WTC11 (cell line): ENCODE results near the gene PRR15. TPM values are rescaled to one million over a fixed set of nuclear protein-coding genes. Genes with fewer than 3 reads are reported as not detected.

Source experiments
- ATAC-seq: fragments of 200-7000 bp; cut with Tn5 transposase; 2 replicates; pipeline ENCODE4 v1.10.0; 2021; ENCODE audit warnings: mild to moderate bottlenecking, moderate library complexity
- CTCF ChIA-PET: fragments of 300-600 bp; sonication (Branson Sonifier 250); formaldehyde crosslinking; loops from one replicate; lab custom pipeline; 2021; ENCODE audit warnings: antibody characterized with exemption; lab: Charles Lee
- POLR2A ChIA-PET: fragments of 350-600 bp; sonication (Branson Sonifier 250); formaldehyde crosslinking; loops from one replicate; lab custom pipeline; 2021; ENCODE audit warnings: antibody characterized with exemption; lab: Charles Lee
- DNase-seq: peaks from one replicate; pipeline ENCODE4 v3.0.0; 2021; ENCODE audit warnings: low spot score
- H3K27ac Mint-ChIP-seq: 2 replicates; pipeline ENCODE4 v1.8.0; 2021; ENCODE audit warnings: mixed read lengths
- H3K27me3 Mint-ChIP-seq: 2 replicates; pipeline ENCODE4 v1.8.0; 2021; ENCODE audit warnings: low read depth, mild to moderate bottlenecking, moderate library complexity, mixed read lengths
- H3K36me3 Mint-ChIP-seq: 2 replicates; pipeline ENCODE4 v1.8.0; 2021; ENCODE audit warnings: mixed read lengths
- H3K4me1 Mint-ChIP-seq: 2 replicates; pipeline ENCODE4 v1.8.0; 2022; ENCODE audit warnings: mixed read lengths
- H3K4me3 Mint-ChIP-seq: 2 replicates; pipeline ENCODE4 v1.8.0; 2021; ENCODE audit warnings: mild to moderate bottlenecking, moderate library complexity, mixed read lengths
- H3K9me3 Mint-ChIP-seq: 2 replicates; pipeline ENCODE4 v1.8.0; 2021; ENCODE audit warnings: mixed read lengths
- CBFB ChIP-seq: sonication (generic); formaldehyde crosslinking; IDR thresholded peaks from 2 replicates; pipeline ENCODE4 v1.8.1; 2022; ENCODE audit warnings: mild to moderate bottlenecking, low read depth, missing genetic modification reagents
- CREM ChIP-seq: sonication (generic); formaldehyde crosslinking; IDR thresholded peaks from 2 replicates; pipeline ENCODE4 v1.8.1; 2022; ENCODE audit warnings: mild to moderate bottlenecking, missing genetic modification reagents, moderate library complexity
- ELF4 ChIP-seq: sonication (generic); formaldehyde crosslinking; IDR thresholded peaks from 2 replicates; pipeline ENCODE4 v1.8.1; 2022; ENCODE audit warnings: low read depth, mild to moderate bottlenecking, moderate library complexity, missing genetic modification reagents
- ETV6 ChIP-seq: sonication (generic); formaldehyde crosslinking; IDR thresholded peaks from 2 replicates; pipeline ENCODE4 v1.8.1; 2022; ENCODE audit warnings: mild to moderate bottlenecking, missing genetic modification reagents
- FOXK1 ChIP-seq: sonication (generic); formaldehyde crosslinking; IDR thresholded peaks from 2 replicates; pipeline ENCODE4 v1.8.0; 2022; ENCODE audit warnings: mild to moderate bottlenecking, moderate library complexity, missing genetic modification reagents
- GRHL2 ChIP-seq: fragments of 250-450 bp; sonication (Bioruptor Pico); IDR thresholded peaks from 2 replicates; pipeline ENCODE4 v1.8.0; 2022; ENCODE audit warnings: mild to moderate bottlenecking, moderate library complexity; ENCODE audit not compliant: insufficient replicate concordance, severe bottlenecking
- HMGA2 ChIP-seq: fragments of 250-450 bp; sonication (Bioruptor Pico); IDR thresholded peaks from 2 replicates; pipeline ENCODE4 v1.4.0; 2021; ENCODE audit warnings: mild to moderate bottlenecking, moderate library complexity
- NFATC4 ChIP-seq: fragments of 250-450 bp; sonication (Bioruptor Pico); IDR thresholded peaks from 2 replicates; pipeline ENCODE4 v1.9.0; 2021; ENCODE audit warnings: mild to moderate bottlenecking
- SMAD3 ChIP-seq: sonication (generic); formaldehyde crosslinking; IDR thresholded peaks from 2 replicates; pipeline ENCODE4 v1.8.0; 2022; ENCODE audit warnings: missing genetic modification reagents, mild to moderate bottlenecking, borderline replicate concordance
- TEAD1 ChIP-seq: sonication (generic); formaldehyde crosslinking; IDR thresholded peaks from 2 replicates; pipeline ENCODE4 v1.8.0; 2022; ENCODE audit warnings: mild to moderate bottlenecking, missing genetic modification reagents
- ZBTB21 ChIP-seq: sonication (generic); formaldehyde crosslinking; IDR thresholded peaks from 2 replicates; pipeline ENCODE4 v1.8.1; 2023; ENCODE audit warnings: mild to moderate bottlenecking, missing genetic modification reagents, borderline replicate concordance
- ZNF232 ChIP-seq: sonication (generic); formaldehyde crosslinking; IDR thresholded peaks from 2 replicates; pipeline ENCODE4 v1.8.0; 2022; ENCODE audit warnings: mild to moderate bottlenecking, missing genetic modification reagents
- ZNF317 ChIP-seq: sonication (generic); formaldehyde crosslinking; IDR thresholded peaks from 2 replicates; pipeline ENCODE4 v1.8.1; 2023; ENCODE audit warnings: low read depth, mild to moderate bottlenecking, moderate library complexity, missing genetic modification reagents, borderline replicate concordance
- ZNF416 ChIP-seq: fragments of 250-450 bp; sonication (Bioruptor Pico); IDR thresholded peaks from 2 replicates; pipeline ENCODE4 v1.9.0; 2021; ENCODE audit warnings: mild to moderate bottlenecking, inconsistent platforms
- ZNF423 ChIP-seq: fragments of 250-450 bp; sonication (Bioruptor Pico); IDR thresholded peaks from 2 replicates; pipeline ENCODE4 v2.1.2; 2022; ENCODE audit warnings: mild to moderate bottlenecking, moderate library complexity
- ZNF671 ChIP-seq: fragments of 250-450 bp; sonication (Bioruptor Pico); IDR thresholded peaks from 2 replicates; pipeline ENCODE4 v1.8.0; 2021; ENCODE audit warnings: mild to moderate bottlenecking
- total RNA-seq: library from RNA; stranded (reverse); gene quantifications from 3 replicates; pipeline ENCODE4 v1.2.3, GENCODE V29; 2021
- TF ChIP-seq, protein P1 (sequence below): sonication (generic); formaldehyde crosslinking; IDR thresholded peaks from 2 replicates; pipeline ENCODE4 v1.8.1; 2023; ENCODE audit warnings: mild to moderate bottlenecking, missing genetic modification reagents, moderate library complexity
- TF ChIP-seq, protein P2 (sequence below): sonication (generic); formaldehyde crosslinking; IDR thresholded peaks from 2 replicates; pipeline ENCODE4 v1.8.0; 2023; ENCODE audit warnings: missing genetic modification reagents
- TF ChIP-seq, protein P3 (sequence below): sonication (generic); formaldehyde crosslinking; IDR thresholded peaks from 2 replicates; pipeline ENCODE4 v1.8.0; 2023; ENCODE audit warnings: missing genetic modification reagents, mild to moderate bottlenecking, borderline replicate concordance
- TF ChIP-seq, protein P4 (sequence below): sonication (generic); formaldehyde crosslinking; IDR thresholded peaks from 2 replicates; pipeline ENCODE4 v1.8.0; 2022; ENCODE audit warnings: mild to moderate bottlenecking, missing genetic modification reagents
- TF ChIP-seq, protein P5 (sequence below): sonication (generic); formaldehyde crosslinking; IDR thresholded peaks from 2 replicates; pipeline ENCODE4 v1.8.0; 2022; ENCODE audit warnings: mild to moderate bottlenecking, missing genetic modification reagents

The PRR15 gene
- total RNA-seq, 1 experiment from 2014 or later, result 21.2 TPM

DNA sequence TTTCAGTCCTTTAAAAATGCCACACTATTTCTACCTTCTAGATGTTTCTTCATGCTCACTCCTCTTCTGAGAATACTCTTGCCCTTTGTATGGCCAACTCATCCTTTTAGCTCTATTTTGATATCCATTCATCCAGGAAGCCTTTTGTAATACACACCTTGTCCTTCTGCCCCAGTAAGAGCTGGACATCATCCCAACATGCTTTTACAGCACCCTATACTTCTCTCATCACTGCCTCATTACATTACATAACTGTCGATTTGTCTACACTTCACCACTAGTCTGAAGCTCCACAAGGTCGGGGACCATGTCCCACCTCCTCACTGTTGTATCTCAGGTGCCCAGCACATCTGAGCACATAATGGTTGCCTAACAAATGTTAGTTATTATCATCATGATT, 29.2 kb downstream of the PRR15 start:
- DNase-seq, result no peak
- ATAC-seq, result no peak
- ChIA-PET CTCF (no interaction called here), POLR2A (no interaction called here)
- H3K27ac Mint-ChIP-seq, result no peak overlapping the region
- H3K27me3 Mint-ChIP-seq, result no peaks in the 10 kb centered on the region
- no peaks in the 10 kb centered on the region for H3K36me3 Mint-ChIP-seq
- H3K4me3 Mint-ChIP-seq, result no peak overlapping the region
- peaks cover 8% of the 10 kb centered on the region for H3K9me3 Mint-ChIP-seq
- no peak for TF ChIP-seq ZNF671 (CRISPR knock-in tag)
- no peak for TF ChIP-seq NFATC4 (CRISPR knock-in tag)
- TF ChIP-seq GRHL2, result no peak
- no peak for TF ChIP-seq CBFB
- TF ChIP-seq ZBTB21 (CRISPR knock-in tag), result no peak
- TF ChIP-seq, protein P1, sequence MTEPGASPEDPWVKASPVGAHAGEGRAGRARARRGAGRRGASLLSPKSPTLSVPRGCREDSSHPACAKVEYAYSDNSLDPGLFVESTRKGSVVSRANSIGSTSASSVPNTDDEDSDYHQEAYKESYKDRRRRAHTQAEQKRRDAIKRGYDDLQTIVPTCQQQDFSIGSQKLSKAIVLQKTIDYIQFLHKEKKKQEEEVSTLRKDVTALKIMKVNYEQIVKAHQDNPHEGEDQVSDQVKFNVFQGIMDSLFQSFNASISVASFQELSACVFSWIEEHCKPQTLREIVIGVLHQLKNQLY, result no peak
- no peak for TF ChIP-seq ZNF232
- TF ChIP-seq ZNF423 (CRISPR knock-in tag), result no peak
- no peak for TF ChIP-seq HMGA2 (CRISPR knock-in tag)
- no peak for TF ChIP-seq ZNF416 (CRISPR knock-in tag)
- no peak for TF ChIP-seq FOXK1 (CRISPR knock-in tag)
- TF ChIP-seq, protein P2, sequence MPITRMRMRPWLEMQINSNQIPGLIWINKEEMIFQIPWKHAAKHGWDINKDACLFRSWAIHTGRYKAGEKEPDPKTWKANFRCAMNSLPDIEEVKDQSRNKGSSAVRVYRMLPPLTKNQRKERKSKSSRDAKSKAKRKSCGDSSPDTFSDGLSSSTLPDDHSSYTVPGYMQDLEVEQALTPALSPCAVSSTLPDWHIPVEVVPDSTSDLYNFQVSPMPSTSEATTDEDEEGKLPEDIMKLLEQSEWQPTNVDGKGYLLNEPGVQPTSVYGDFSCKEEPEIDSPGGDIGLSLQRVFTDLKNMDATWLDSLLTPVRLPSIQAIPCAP (CRISPR knock-in tag), result no peak
- TF ChIP-seq ETV6 (CRISPR knock-in tag), result no peak
- TF ChIP-seq, all 79 proteins: peak for 0
- H3K4me1 Mint-ChIP-seq, result no peaks in the 10 kb centered on the region; the same call in 1 of the 2 replicates

DNA sequence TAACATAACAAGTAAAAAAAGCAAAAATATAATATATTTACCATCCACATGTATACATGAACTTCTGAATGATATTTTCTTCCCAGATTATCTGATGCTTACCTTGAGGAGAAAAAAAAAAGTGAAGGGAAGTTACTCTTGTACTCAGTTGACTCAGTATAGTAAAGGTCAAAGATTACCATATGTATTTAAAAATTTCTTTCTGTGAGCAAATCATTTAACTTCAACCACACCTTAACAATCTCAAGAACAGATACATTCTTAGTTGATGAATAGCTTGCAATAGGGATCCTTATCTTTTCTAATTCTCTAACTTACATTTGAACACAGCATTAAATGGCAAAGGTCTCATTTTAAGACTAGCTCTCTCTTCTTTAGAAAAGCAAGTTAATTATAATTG, 29.8 kb downstream of the PRR15 start:
- Mint-ChIP-seq H3K27me3 (no peaks in the 10 kb centered on the region), H3K36me3 (no peaks in the 10 kb centered on the region), H3K27ac (no peak overlapping the region), H3K9me3 (peaks cover 8% of the 10 kb centered on the region), H3K4me3 (no peak overlapping the region), H3K4me1 (no peaks in the 10 kb centered on the region; the same call in 1 of the 2 replicates)
- ChIA-PET CTCF (no interaction called here), POLR2A (no interaction called here)
- TF ChIP-seq SMAD3 (CRISPR knock-in tag), result no peak
- no peak for TF ChIP-seq ZBTB21 (CRISPR knock-in tag)
- no peak for TF ChIP-seq ELF4
- no peak for TF ChIP-seq CREM (CRISPR knock-in tag)
- TF ChIP-seq, protein P3, sequence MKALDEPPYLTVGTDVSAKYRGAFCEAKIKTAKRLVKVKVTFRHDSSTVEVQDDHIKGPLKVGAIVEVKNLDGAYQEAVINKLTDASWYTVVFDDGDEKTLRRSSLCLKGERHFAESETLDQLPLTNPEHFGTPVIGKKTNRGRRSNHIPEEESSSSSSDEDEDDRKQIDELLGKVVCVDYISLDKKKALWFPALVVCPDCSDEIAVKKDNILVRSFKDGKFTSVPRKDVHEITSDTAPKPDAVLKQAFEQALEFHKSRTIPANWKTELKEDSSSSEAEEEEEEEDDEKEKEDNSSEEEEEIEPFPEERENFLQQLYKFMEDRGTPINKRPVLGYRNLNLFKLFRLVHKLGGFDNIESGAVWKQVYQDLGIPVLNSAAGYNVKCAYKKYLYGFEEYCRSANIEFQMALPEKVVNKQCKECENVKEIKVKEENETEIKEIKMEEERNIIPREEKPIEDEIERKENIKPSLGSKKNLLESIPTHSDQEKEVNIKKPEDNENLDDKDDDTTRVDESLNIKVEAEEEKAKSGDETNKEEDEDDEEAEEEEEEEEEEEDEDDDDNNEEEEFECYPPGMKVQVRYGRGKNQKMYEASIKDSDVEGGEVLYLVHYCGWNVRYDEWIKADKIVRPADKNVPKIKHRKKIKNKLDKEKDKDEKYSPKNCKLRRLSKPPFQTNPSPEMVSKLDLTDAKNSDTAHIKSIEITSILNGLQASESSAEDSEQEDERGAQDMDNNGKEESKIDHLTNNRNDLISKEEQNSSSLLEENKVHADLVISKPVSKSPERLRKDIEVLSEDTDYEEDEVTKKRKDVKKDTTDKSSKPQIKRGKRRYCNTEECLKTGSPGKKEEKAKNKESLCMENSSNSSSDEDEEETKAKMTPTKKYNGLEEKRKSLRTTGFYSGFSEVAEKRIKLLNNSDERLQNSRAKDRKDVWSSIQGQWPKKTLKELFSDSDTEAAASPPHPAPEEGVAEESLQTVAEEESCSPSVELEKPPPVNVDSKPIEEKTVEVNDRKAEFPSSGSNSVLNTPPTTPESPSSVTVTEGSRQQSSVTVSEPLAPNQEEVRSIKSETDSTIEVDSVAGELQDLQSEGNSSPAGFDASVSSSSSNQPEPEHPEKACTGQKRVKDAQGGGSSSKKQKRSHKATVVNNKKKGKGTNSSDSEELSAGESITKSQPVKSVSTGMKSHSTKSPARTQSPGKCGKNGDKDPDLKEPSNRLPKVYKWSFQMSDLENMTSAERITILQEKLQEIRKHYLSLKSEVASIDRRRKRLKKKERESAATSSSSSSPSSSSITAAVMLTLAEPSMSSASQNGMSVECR (CRISPR knock-in tag), result no peak
- TF ChIP-seq ZNF317 (CRISPR knock-in tag), result no peak
- TF ChIP-seq ZNF671 (CRISPR knock-in tag), result no peak
- TF ChIP-seq, protein P4, sequence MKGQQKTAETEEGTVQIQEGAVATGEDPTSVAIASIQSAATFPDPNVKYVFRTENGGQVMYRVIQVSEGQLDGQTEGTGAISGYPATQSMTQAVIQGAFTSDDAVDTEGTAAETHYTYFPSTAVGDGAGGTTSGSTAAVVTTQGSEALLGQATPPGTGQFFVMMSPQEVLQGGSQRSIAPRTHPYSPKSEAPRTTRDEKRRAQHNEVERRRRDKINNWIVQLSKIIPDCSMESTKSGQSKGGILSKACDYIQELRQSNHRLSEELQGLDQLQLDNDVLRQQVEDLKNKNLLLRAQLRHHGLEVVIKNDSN (CRISPR knock-in tag), result no peak
- TF ChIP-seq FOXK1 (CRISPR knock-in tag), result no peak
- no peak for TF ChIP-seq TEAD1
- TF ChIP-seq, protein P5, sequence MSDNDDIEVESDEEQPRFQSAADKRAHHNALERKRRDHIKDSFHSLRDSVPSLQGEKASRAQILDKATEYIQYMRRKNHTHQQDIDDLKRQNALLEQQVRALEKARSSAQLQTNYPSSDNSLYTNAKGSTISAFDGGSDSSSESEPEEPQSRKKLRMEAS, result no peak
- no peak for DNase-seq
- no peak for ATAC-seq
